Activated CD4-positive, CD25-positive, alpha-beta regulatory T cell treated with anti-CD3 and anti-CD28 coated beads, Interleukin-2, amount 50 U/mL, for 16 hours (primary cell): ENCODE data around the gene PLCL2.

Experiments
- DNase-seq: peaks from one replicate; pipeline ENCODE4 v3.0.0-alpha.2; 2020; ENCODE audit warnings: low read depth, low spot score

PLCL2 gene

GRCh38 chr3:17007284-17007683 lies 122.5 kb downstream of the PLCL2 start:
- DNase-seq: no peak

- DNase-seq: no peak
Measured at GRCh38 chr3:17009826-17010225, 125.1 kb downstream of the PLCL2 start.

GRCh38 chr3:17011728-17012338 lies 127.1 kb downstream of the PLCL2 start:
- no peak for DNase-seq

- DNase-seq: no peak
Measured at GRCh38 chr3:17013050-17013449, 128.3 kb downstream of the PLCL2 start.

GRCh38 chr3:17013571-17013970 lies 128.8 kb downstream of the PLCL2 start:
- no peak for DNase-seq

- no peak for DNase-seq
Measured at GRCh38 chr3:17014284-17014683, 129.5 kb downstream of the PLCL2 start.

- DNase-seq: no peak
Measured at GRCh38 chr3:17014709-17015108, 130.0 kb downstream of the PLCL2 start.

GRCh38 chr3:17021614-17022013 lies 136.9 kb downstream of the PLCL2 start:
- DNase-seq: no peak

GRCh38 chr3:17023006-17023664 lies 138.4 kb downstream of the PLCL2 start:
- DNase-seq: peak; percentile 10

- peak; percentile 5 for DNase-seq
Measured at GRCh38 chr3:17025594-17026139, 140.9 kb downstream of the PLCL2 start.

GRCh38 chr3:17027318-17027717 lies 142.6 kb downstream of the PLCL2 start:
- DNase-seq: no peak

GRCh38 chr3:17028363-17028762 lies 143.6 kb downstream of the PLCL2 start:
- DNase-seq: no peak

GRCh38 chr3:17030438-17030837 lies 145.7 kb downstream of the PLCL2 start:
- DNase-seq: no peak

GRCh38 chr3:17030956-17031652 lies 146.3 kb downstream of the PLCL2 start:
- DNase-seq: no peak

GRCh38 chr3:17032407-17033034 lies 147.8 kb downstream of the PLCL2 start:
- DNase-seq: no peak

- no peak for DNase-seq
Measured at GRCh38 chr3:17033516-17034168, 148.9 kb downstream of the PLCL2 start.

- DNase-seq: no peak
Measured at GRCh38 chr3:17035033-17035432, 150.3 kb downstream of the PLCL2 start.

GRCh38 chr3:17035966-17036365 lies 151.2 kb downstream of the PLCL2 start:
- no peak for DNase-seq

- no peak for DNase-seq
Measured at GRCh38 chr3:17038141-17038540, 153.4 kb downstream of the PLCL2 start.

- no peak for DNase-seq
Measured at GRCh38 chr3:17038900-17039553, 154.3 kb downstream of the PLCL2 start.

GRCh38 chr3:17039594-17039993 lies 154.8 kb downstream of the PLCL2 start:
- no peak for DNase-seq
